Measurements from ENCODE around the gene RELL2.
A peak's percentile ranks its signal among the peaks of the same experiment; 100 is the strongest.

The RELL2 gene, protein sequence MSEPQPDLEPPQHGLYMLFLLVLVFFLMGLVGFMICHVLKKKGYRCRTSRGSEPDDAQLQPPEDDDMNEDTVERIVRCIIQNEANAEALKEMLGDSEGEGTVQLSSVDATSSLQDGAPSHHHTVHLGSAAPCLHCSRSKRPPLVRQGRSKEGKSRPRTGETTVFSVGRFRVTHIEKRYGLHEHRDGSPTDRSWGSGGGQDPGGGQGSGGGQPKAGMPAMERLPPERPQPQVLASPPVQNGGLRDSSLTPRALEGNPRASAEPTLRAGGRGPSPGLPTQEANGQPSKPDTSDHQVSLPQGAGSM

DNA sequence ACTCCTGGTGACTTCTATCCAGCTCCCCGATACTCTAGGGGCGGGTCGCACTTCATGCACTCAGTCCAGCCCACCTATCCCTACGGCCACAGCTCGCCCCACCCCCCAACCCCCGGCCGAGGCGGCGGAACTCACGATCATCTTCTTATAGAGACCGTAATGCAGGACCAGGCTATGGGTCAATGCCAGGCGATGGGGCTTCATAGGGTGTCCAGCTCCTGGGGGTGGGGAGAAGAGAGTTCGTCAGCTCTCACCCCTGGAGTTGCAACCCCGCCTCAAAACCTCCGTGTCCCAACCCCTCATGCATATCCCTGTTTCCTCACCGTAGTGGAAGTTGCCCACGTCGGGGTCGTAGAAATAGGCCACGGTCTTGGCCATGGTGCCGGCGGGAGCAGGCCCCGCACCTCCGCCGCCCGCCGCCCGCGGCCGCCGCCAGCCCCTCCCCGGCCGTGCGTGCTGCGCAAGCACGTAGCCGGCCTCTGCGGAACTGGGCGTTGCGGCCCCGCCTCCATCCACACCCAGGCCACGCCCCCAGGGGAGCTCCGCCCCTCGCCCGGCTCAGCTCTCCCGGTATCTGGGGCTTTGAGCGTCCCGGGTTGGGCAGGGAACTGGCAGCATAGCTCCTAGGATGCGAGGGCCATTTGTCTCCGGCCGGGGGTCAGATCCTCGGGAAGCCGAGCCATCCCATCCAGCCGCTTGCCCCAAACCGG lies at the start of gene RELL2, which contains the start of gene HDAC3:
RELL2 (plus strand) TSS at position 585 of the 710 bp plus-strand sequence. CDS start 1,229 bp downstream, outside the sequence.
HDAC3 (minus strand) TSS at position 437 of the 710 bp plus-strand sequence; CDS start at position 378, 59 bp downstream.
- TF ChIP-seq, protein P1, sequence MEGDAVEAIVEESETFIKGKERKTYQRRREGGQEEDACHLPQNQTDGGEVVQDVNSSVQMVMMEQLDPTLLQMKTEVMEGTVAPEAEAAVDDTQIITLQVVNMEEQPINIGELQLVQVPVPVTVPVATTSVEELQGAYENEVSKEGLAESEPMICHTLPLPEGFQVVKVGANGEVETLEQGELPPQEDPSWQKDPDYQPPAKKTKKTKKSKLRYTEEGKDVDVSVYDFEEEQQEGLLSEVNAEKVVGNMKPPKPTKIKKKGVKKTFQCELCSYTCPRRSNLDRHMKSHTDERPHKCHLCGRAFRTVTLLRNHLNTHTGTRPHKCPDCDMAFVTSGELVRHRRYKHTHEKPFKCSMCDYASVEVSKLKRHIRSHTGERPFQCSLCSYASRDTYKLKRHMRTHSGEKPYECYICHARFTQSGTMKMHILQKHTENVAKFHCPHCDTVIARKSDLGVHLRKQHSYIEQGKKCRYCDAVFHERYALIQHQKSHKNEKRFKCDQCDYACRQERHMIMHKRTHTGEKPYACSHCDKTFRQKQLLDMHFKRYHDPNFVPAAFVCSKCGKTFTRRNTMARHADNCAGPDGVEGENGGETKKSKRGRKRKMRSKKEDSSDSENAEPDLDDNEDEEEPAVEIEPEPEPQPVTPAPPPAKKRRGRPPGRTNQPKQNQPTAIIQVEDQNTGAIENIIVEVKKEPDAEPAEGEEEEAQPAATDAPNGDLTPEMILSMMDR (conservative IDR thresholded peaks at IDR 0.05): no peak
- H3K27ac ChIP-seq: peak within 1 kb of the TSS; percentile 93

DNA sequence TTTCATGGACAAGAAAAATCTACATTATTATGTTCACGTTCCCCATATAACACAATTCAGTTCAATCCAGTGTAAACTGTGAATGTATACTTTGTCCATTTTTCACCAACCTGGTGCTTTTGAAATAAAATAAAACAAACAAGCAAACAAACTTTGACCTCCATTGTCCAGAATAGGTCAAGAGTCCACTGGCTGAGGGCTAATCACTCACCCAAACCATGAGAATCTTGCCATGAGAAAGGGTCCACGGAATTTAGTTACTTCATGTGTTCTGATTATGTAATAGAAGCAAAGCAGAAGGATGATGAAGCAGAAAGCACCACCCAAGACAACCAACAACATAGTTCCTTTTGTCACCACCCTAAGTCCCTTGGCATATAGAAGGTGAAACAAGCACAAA lies 46.7 kb upstream of the RELL2 start:
- TF ChIP-seq, protein P1 (conservative IDR thresholded peaks at IDR 0.05): no peak
- no peak overlapping the region for H3K27ac ChIP-seq

DNA sequence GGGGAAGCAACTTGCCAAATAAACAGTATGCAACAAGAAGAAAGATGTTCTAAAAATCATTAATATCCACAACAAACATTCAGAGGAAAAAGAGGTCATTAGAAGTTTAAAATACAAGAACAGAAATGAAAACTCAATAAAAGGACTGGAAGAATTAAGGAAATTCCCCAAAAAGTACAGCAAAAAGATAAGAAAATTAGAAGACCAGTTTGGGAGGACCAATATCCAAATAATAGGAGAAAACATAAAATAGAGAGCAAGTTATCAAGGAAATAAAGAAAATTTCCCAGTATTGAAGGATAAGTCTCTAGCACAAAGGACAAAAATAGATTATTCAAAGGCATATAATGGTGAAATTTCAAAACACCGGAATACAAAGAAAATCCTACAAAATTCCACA lies 39.9 kb upstream of the RELL2 start:
- TF ChIP-seq, protein P1 (conservative IDR thresholded peaks at IDR 0.05): no peak
- H3K27ac ChIP-seq: no peak overlapping the region

DNA sequence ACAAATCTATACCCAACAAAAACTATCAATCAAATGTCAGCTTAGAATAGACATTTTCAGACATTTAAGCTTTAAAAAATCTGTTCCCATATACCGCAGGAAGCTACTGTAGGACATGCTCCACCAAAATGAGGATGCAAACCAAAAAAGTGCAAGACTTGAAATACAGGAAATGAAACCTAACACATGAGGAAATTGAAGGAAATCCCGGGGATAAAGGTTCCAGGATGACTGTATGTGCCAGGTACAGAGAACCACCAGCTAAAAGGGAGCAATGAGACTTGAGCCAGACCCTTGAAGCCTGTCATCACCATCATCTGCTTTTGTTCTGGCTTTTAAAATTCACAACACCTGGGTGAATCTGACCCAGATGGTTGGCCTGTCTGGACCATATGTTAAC lies 39.4 kb upstream of the RELL2 start:
- H3K27ac ChIP-seq: peak overlapping the region; percentile 18
- TF ChIP-seq, protein P1 (conservative IDR thresholded peaks at IDR 0.05): no peak

DNA sequence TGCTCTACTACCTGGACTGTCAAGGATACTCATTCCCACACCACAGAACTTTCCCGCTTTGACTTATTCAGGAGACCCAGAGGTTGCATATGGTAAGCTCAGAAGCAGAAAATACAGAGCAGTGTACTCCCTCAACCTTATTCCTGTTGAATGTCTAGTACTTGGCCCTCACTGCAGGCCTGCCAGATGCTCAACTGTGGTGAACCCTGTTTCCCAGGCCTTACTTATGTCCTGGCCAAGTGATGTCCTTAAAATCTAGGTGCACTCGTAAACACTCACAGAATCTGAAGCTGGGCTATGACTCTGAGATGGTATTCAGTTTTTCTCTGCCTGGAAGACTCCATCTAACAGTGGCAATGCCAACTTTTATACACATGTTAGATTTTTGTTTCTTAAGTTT lies 39.0 kb upstream of the RELL2 start:
- TF ChIP-seq, protein P1 (conservative IDR thresholded peaks at IDR 0.05): no peak
- peak overlapping the region; percentile 18 for H3K27ac ChIP-seq

DNA sequence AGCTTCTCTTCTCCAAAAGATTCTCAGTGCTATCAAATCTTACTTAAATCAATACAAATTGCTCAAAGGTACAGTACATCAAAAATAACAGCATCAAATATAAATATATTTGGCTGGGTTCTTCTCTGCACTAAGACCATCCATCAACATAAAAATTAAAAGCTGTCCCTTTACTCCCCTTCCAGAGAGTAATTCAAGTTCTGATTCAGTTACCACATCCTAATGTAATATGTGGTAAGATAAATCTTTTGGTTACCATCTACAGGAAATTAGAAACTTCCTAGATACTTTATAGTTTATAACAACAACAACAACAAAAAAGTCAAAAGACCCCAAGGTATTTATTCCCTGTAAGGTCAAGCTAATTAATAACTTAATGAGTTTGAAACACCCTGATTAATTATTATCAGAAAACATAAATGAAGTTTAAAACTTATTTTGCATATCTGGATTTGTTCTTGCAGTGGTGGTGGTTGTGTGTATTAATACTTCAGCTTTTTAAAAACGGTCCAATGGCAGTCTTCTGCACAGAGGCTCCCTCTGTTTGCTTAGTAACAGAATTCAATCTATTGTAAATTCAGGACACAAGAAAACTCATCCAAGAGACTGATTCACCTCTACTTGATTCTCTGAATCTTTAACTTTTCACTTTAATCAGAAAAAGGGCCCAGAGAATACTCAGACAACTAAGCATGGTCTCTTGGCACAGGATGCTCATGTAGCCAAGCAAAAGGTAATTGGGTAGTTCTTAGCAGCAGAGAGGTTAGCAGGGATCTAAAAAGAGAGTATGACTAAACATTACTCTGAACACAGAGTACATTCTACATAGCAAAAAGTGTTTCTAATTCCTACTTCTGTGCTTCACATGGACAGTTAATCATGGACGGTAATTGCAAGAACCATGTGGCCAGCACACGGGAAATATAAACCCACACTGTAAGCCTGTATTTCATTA lies 38.1 kb upstream of the RELL2 start:
- TF ChIP-seq, protein P1 (conservative IDR thresholded peaks at IDR 0.05): no peak
- H3K27ac ChIP-seq: no peak overlapping the region
